Motor neuron (in vitro differentiated cells): ENCODE results near the gene KCNJ18. TPM values are rescaled to one million over a fixed set of nuclear protein-coding genes. Genes with fewer than 3 reads are reported as not detected.
"Not testable (repeated sequence)": the region's sequence is repeated elsewhere in the genome, so short reads cannot be mapped to it uniquely, and the experiment has no call there.

Experiments used
- ATAC-seq, 8 experiments: fragments of 200-7000 bp; cut with Tn5 transposase; replicated peaks in 6 of 8; 2 replicates each; pipeline ENCODE4 v1.8.0; 2021; ENCODE audit warnings: mild to moderate bottlenecking in 8 of 8, moderate library complexity in 8 of 8
- H3K27ac ChIP-seq, 2 donors: fragments of 250-450 bp; sonication (Bioruptor Pico); 2 replicates each; pipeline ENCODE4 v1.9.0; 2021; ENCODE audit warnings: antibody characterized with exemption in 2 of 2, mild to moderate bottlenecking in 2 of 2, moderate library complexity in 1 of 2
- H3K4me1 ChIP-seq, 2 donors: fragments of 250-450 bp; sonication (Bioruptor Pico); replicated peaks in 1 of 2; 2 replicates each; pipeline ENCODE4 v1.6.1; 2021; ENCODE audit warnings: antibody characterized with exemption in 2 of 2, mild to moderate bottlenecking in 2 of 2, moderate library complexity in 1 of 2
- H3K4me3 ChIP-seq, 5 donors: fragments of 250-450 bp; sonication (Bioruptor Pico); 2 replicates each; pipeline ENCODE4 v1.9.0; 2021; ENCODE audit warnings: antibody characterized with exemption in 5 of 5, mild to moderate bottlenecking in 5 of 5, moderate library complexity in 4 of 5
- WGBS, 10 experiments: fragments of 450-650 bp; shearing (Covaris generic); methylation state at CpG; one replicate each; pipeline ENCODE4 v1.0.0; 2022; 5-methylcytosine and 5-hydroxymethylcytosine counted together
- in situ Hi-C, 9 experiments: fragments of 400-800 bp; cut with MboI; loops; one replicate each; pipeline ENCODE4 v1.15.0; 2021; ENCODE audit warnings: low sequenced_read_pairs in 9 of 9, low pct_unique_long_range_greater_than_20kb in 2 of 9; ENCODE audit not compliant: unreplicated experiment in 9 of 9
- total RNA-seq, 8 experiments: library from RNA; unstranded; fragments of 300-600 nt; gene quantifications; 2 replicates each; pipeline versions ENCODE4 v1.2.3 to v1.2.4, GENCODE V29; 2022

The KCNJ18 gene
- total RNA-seq, 8 experiments from 2014 or later = 0.18 to 0.19 TPM; not detected in 6

- H3K4me3 ChIP-seq, H3K27ac ChIP-seq, in situ Hi-C loops, ATAC-seq, H3K4me1 ChIP-seq: not testable (repeated sequence)
- WGBS, 10 experiments = 17 to 83% (median 55%) methylated on average over 2 to 15 of the region's 17 CpGs; no CpG with 5 or more reads in 1 of the 10 experiments
Measured at GRCh38 chr17:21674891-21675738, 17.2 kb upstream of the KCNJ18 start.

GRCh38 chr17:21675739-21676130, 16.6 kb upstream of the KCNJ18 start:
- in situ Hi-C loops, ATAC-seq, H3K4me1 ChIP-seq, H3K4me3 ChIP-seq, H3K27ac ChIP-seq: not testable (repeated sequence)
- 34 to 100% (median 70%) methylated on average over 1 to 3 of the region's 3 CpGs; no CpG with 5 or more reads in 2 of the 10 experiments for WGBS, 10 experiments

GRCh38 chr17:21676281-21677111, 15.8 kb upstream of the KCNJ18 start:
- peaks cover 0 to 2% of the 10 kb centered on the region in 2 donors for H3K4me1 ChIP-seq
- no peak for ATAC-seq
- no peak overlapping the region for H3K27ac ChIP-seq
- 41 to 88% (median 70%) methylated on average over 6 to 23 of the region's 30 CpGs for WGBS, 10 experiments
- in situ Hi-C loops = no loop called here
- no peak overlapping the region for H3K4me3 ChIP-seq

GRCh38 chr17:21677126-21677910, 15.0 kb upstream of the KCNJ18 start:
- Histone ChIP-seq H3K4me3 (peak overlapping the region in 2 of 5 donors; percentile 30 to 33), H3K4me1 (peaks cover 0 to 2% of the 10 kb centered on the region in 2 donors), H3K27ac (no peak overlapping the region)
- in situ Hi-C loops = no loop called here
- ATAC-seq = no peak
- WGBS, 10 experiments = 17 to 89% (median 60%) methylated on average over 1 to 12 of the region's 15 CpGs; no CpG with 5 or more reads in 1 of the 10 experiments

DNA sequence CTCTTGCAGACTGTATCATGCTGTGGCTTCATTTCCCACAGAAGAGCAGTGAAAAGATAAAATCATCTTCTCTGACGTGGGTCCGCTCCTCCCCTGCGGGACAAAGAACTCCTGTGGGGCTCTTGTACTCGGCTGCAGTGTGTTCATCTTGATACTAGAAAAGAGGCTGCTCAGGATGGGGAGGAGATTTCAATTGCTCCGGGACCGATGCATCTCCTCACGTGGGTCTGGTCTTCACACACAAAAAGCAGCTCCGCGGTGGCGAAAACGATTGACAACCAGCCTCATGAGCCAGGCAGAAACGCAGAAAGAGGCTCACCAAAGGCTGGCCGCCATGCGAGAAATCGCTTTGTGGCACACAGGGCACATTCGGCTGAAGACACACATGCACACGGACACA, 14.4 kb upstream of the KCNJ18 start:
- Histone ChIP-seq H3K4me3 (peak overlapping the region in 4 of 5 donors; percentile 26 to 33 (median 31)), H3K4me1 (peaks cover 0 to 2% of the 10 kb centered on the region in 2 donors), H3K27ac (no peak overlapping the region)
- WGBS, 10 experiments = 35 to 66% (median 54%) methylated on average over 1 to 17 of the region's 17 CpGs
- in situ Hi-C loops = no loop called here
- peak in 2 of 8 experiments; percentile 1 to 11 for ATAC-seq

- in situ Hi-C loops = no loop called here
Measured at GRCh38 chr17:21678393-21679081, 13.8 kb upstream of the KCNJ18 start.

GRCh38 chr17:21679256-21680146, 12.8 kb upstream of the KCNJ18 start:
- in situ Hi-C loops = no loop called here
- peak in 4 of 8 experiments; percentile 11 to 28 (median 17) for ATAC-seq
- 43 to 85% (median 64%) methylated on average over 2 to 30 of the region's 62 CpGs; no CpG with 5 or more reads in 4 of the 10 experiments for WGBS, 10 experiments
- Histone ChIP-seq H3K4me3 (peak overlapping the region in 3 of 5 donors; percentile 21 to 32 (median 26)), H3K27ac (no peak overlapping the region), H3K4me1 (peaks cover 0 to 2% of the 10 kb centered on the region in 2 donors)

More at GRCh38 chr17:21678393-21679081, 13.8 kb upstream of the KCNJ18 start:
- Histone ChIP-seq H3K4me3 (peak overlapping the region in 4 of 5 donors; percentile 26 to 33 (median 31)), H3K4me1 (peaks cover 0 to 2% of the 10 kb centered on the region in 2 donors), H3K27ac (no peak overlapping the region)
- peak in 4 of 8 experiments; percentile 64 to 95 (median 73) for ATAC-seq
- 10 to 79% (median 39%) methylated on average over 2 to 12 of the region's 42 CpGs; no CpG with 5 or more reads in 7 of the 10 experiments for WGBS, 10 experiments

DNA sequence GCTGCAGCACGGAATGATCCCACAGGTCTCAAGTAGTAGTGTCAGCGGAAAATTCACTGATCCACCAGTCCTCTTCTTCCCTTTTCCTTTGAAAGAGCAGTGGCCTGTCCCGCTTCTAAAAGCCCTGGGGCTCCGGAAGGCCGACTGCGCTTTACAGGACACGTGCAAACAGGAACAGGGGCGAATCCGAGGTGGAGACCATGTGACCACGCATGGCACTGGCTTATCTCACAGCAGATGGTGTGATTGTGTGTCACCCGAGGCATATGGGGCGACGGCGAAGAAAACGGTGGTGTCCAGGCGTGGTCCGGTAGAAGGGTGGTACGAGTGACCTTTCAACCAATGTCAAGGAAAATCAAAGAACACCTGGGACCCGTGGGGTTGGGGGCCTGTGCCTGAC, 12.0 kb upstream of the KCNJ18 start:
- in situ Hi-C loops = no loop called here

DNA sequence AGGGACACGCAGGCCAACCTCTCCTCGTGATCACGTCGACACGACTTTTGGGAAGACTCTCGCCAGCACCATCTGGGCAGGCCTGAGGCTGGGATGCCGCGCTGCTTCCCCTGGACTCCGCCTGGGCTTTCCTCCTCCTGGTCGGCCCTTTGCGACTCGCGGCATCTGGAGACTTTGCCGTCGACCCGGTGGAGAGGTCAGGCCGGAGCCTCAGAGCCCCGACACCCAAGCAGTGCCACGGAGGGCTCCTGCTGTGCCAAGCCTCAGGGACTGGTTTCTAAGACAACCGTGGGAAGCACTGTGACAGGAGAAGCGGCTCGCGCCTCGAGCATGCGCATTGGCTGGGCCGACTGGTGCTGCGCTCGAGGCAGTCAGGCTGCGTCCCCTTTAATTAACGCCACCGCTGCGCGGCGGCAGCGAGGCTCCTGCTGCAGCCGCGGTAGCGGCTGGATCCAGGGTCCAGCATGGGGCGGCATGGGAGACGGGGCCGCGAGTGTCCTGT, 11.4 kb upstream of the KCNJ18 start:
- in situ Hi-C loops, H3K27ac ChIP-seq, H3K4me1 ChIP-seq: not testable (repeated sequence)
- ATAC-seq = peak in 3 of 8 experiments; percentile 28 to 66 (median 65)
- WGBS, 10 experiments = 80 to 100% (median 86%) methylated on average over 2 to 18 of the region's 42 CpGs; no CpG with 5 or more reads in 6 of the 10 experiments
- H3K4me3 ChIP-seq = peak overlapping the region in 1 of 5 donors; percentile 18

More for the DNA sequence above, 12.0 kb upstream of the KCNJ18 start:
- no peak for ATAC-seq
- no peak overlapping the region for H3K4me3 ChIP-seq
- peaks cover 0 to 2% of the 10 kb centered on the region in 2 donors for H3K4me1 ChIP-seq
- no peak overlapping the region for H3K27ac ChIP-seq
- WGBS, 10 experiments = 49 to 85% (median 56%) methylated on average over 2 to 9 of the region's 19 CpGs; no CpG with 5 or more reads in 6 of the 10 experiments

- no CpG with 5 or more reads among the region's 20 CpGs for WGBS, 10 experiments
- ATAC-seq, H3K27ac ChIP-seq, in situ Hi-C loops, H3K4me1 ChIP-seq, H3K4me3 ChIP-seq: not testable (repeated sequence)
Measured at GRCh38 chr17:21681576-21681975, 10.7 kb upstream of the KCNJ18 start.

GRCh38 chr17:21682130-21682529, 10.2 kb upstream of the KCNJ18 start:
- H3K27ac ChIP-seq, H3K4me3 ChIP-seq, ATAC-seq, in situ Hi-C loops, H3K4me1 ChIP-seq: not testable (repeated sequence)
- 94% methylated on average over 13 of the region's 36 CpGs; no CpG with 5 or more reads in 9 of the 10 experiments for WGBS, 10 experiments
